RWPE1 (cell line): ENCODE results near the gene BCOR.

ENCODE experiments used
- CTCF ChIA-PET: fragments of 350-600 bp; sonication (Branson Sonifier 250); formaldehyde crosslinking; extraction: SDS; loops from one replicate; lab custom pipeline; 2021; lab: Yijun Ruan, JAX
- POLR2A ChIA-PET: fragments of 400-600 bp; formaldehyde crosslinking; extraction: SDS; loops from one replicate; lab custom pipeline; 2020; ENCODE audit warnings: antibody characterized with exemption; ENCODE audit not compliant: low non-redundant PET; lab: Yijun Ruan, JAX
- DNase-seq: peaks from one replicate; pipeline ENCODE4 v3.0.0; 2012; ENCODE audit warnings: low spot score
- H3K27ac ChIP-seq: fragments of 450-650 bp; 2 replicates; pipeline ENCODE4 v1.5.1; 2017
- CTCF ChIP-seq: fragments of 450-650 bp; conservative IDR thresholded peaks from 2 replicates; pipeline ENCODE4 v1.5.1; 2017; ENCODE audit warnings: low read depth, mild to moderate bottlenecking

The BCOR gene

DNA sequence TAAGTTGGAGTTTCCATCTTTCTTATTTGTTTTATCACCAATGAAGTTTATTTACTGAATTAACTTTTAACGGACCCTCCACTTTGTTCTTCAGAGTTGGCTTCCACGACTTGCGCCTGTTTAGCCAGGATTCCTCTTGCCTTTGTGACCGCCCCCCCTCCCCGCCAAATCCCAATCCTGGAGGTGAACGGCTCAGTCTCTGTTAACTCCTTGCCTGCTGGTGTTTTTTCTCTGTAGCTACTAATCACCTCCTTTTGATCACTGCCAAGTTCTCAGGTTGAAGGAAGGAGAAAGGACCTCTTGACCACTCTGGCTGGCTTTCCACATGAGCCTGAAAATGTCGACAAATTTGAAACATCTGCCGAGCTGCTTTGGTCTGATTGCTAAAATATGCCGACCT is 46.8 kb upstream of the BCOR start:
- TF ChIP-seq CTCF, result no peak
- CTCF ChIA-PET, result no interaction called here
- no peak for DNase-seq
- peak overlapping the region; percentile 82 for H3K27ac ChIP-seq
- POLR2A ChIA-PET, result no interaction called here

DNA sequence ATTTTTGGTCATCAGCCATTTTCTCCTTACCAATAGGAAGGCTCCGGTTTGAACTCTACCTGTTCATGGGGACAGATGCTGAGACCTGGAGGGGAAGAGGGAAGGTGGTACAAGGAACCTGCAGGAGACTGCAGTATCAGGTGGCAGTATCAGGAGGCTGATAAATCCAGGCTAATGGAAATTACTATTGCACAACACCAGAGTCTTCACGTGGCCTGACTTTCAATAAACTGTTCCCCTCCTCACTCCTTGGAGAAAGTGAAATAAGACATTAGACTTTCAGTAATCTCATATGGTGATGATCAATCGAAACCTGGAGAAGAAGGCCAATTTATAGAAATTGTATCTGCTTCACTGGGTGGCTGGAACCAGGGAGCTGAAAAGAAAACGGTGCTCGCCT is 46.2 kb upstream of the BCOR start:
- DNase-seq, result no peak
- ChIA-PET POLR2A (no interaction called here), CTCF (no interaction called here)
- no peak overlapping the region for H3K27ac ChIP-seq
- TF ChIP-seq CTCF, result no peak

GRCh38 chrX:40143001-40143400 is 45.2 kb upstream of the BCOR start:
- ChIA-PET POLR2A (no interaction called here), CTCF (interaction anchor here (0.5 kb wide), 1 partner anchor 1251 kb away, joined by 3 read pairs; no protein-coding TSS in a partner anchor)
- H3K27ac ChIP-seq, result no peak overlapping the region
- DNase-seq, result no peak
- TF ChIP-seq CTCF, result no peak

- CTCF ChIA-PET, result interaction anchor here (0.5 kb wide), 1 partner anchor 1251 kb away, joined by 3 read pairs; no protein-coding TSS in a partner anchor
- DNase-seq, result no peak
- POLR2A ChIA-PET, result no interaction called here
- no peak for TF ChIP-seq CTCF
- H3K27ac ChIP-seq, result no peak overlapping the region
Observed at GRCh38 chrX:40142417-40142816, 44.7 kb upstream of the BCOR start.

DNA sequence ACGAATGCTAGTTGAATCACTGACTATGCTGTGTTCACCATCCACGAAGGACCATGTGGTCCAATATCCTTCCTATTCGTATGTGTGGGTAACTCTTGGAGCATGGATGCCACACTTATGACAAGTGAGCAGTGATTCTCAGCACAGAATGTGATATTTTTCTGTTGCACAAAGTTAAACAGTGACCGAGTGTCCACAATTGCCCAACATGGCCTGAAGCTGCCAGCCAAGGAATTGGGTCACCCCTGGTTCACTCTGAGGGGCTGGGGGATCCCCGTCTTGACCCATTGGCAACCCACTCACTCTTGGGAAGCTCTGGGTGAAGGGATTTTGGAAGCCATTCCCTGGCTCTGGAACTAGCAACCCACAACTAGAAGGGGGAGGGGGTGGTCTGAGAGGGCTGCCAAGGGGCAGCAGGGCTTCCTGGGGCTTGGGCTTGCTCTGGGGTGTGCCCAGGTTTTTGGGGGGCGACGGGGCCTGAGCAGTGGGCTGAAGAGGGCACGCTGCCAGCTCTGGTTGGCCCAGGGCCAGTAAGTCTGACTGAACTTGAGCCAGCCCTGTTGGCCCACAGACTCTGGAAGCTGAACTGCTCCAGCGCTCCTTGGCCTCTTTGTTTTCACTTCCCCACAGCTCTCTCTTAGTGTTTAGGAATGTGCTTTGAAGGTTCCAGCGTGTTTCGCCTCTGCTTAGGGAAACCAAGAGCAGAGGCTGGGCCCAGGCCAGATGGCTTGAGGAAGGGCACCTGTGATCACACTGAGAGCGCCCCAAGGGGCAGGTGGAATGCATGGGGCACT is 43.1 kb upstream of the BCOR start:
- H3K27ac ChIP-seq, result peak overlapping the region; percentile 55
- no peak for DNase-seq
- CTCF ChIA-PET, result no interaction called here
- no peak for TF ChIP-seq CTCF
- POLR2A ChIA-PET, result no interaction called here

DNA sequence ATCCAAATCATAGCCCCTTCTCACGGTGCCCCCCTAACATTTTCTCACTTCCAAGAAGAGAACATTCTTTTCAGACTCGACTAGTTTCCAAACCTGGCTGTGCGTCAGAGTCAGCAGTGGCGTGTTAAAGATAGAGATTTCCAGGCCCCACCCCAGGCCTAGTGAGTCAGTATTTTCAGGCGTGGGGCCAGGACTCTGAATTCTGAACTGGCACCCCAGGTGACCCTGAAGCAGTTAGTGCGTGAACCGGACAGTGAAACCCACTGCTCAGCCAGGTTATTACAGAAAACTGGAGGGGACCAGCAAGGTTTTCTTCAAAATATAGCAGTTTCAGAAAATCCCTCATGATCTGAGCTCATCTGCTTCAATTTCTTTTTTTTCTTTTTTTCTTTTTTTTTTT is 35.0 kb upstream of the BCOR start:
- CTCF ChIA-PET, result no interaction called here
- POLR2A ChIA-PET, result no interaction called here
- no peak for TF ChIP-seq CTCF
- DNase-seq, result peak; percentile 76
- peak overlapping the region; percentile 89 for H3K27ac ChIP-seq
